Thyroid gland (tissue), 4 donors: ENCODE results near the gene KLHDC10.

Source experiments
- CTCF ChIP-seq, 6 experiments: fragments of 200-600 bp in 3 of 6; fragments of 450-650 bp in 3 of 6; sonication (generic) in 3 of 6; IDR thresholded peaks; one replicate each; pipeline ENCODE4 v1.5.1; 2016 to 2019; ENCODE audit warnings: antibody characterized with exemption in 6 of 6, mild to moderate bottlenecking in 2 of 6, inconsistent platforms in 1 of 6, moderate library complexity in 1 of 6
- POLR2A ChIP-seq, 2 donors: fragments of 450-650 bp; IDR thresholded peaks; one replicate each; pipeline ENCODE4 v1.6.1; 2017; ENCODE audit warnings: antibody characterized with exemption in 2 of 2, mild to moderate bottlenecking in 2 of 2, moderate library complexity in 1 of 2

GRCh38 chr7:130136579-130137167 lies 66.3 kb downstream of the KLHDC10 start:
- no peak for TF ChIP-seq POLR2A (IDR thresholded peaks at IDR 0.05)
- TF ChIP-seq CTCF (IDR thresholded peaks at IDR 0.05): no peak
